Large intestine (tissue), 3 donors: ENCODE results near the gene ACVR1. TPM values are rescaled to one million over a fixed set of nuclear protein-coding genes. Genes with fewer than 3 reads are reported as not detected.
A peak's percentile ranks its signal among the peaks of the same experiment; 100 is the strongest.
"Not testable (repeated sequence)": the region's sequence is repeated elsewhere in the genome, so short reads cannot be mapped to it uniquely, and the experiment has no call there.

Source experiments
- DNase-seq, 2 donors: peaks; one replicate each; pipeline versions ENCODE4 v3.0.0 to v3.0.0-alpha.2; 2013
- H3K27ac ChIP-seq: one replicate; pipeline ENCODE4 v1.5.1; 2013; ENCODE audit warnings: low read length
- H3K27me3 ChIP-seq: 2 replicates; pipeline ENCODE4 v1.6.1; 2013; ENCODE audit warnings: low read length; ENCODE audit not compliant: control insufficient read depth, insufficient read depth
- H3K36me3 ChIP-seq: 2 replicates; pipeline ENCODE4 v1.6.1; 2013; ENCODE audit warnings: low read length; ENCODE audit not compliant: control insufficient read depth, insufficient read depth
- H3K4me1 ChIP-seq: one replicate; pipeline ENCODE4 v1.6.1; 2013; ENCODE audit warnings: low read length; ENCODE audit not compliant: control insufficient read depth, insufficient read depth
- H3K4me3 ChIP-seq: one replicate; pipeline ENCODE4 v1.5.1; 2013; ENCODE audit warnings: low read length
- H3K9me3 ChIP-seq: one replicate; pipeline ENCODE4 v1.6.1; 2013; ENCODE audit warnings: mild to moderate bottlenecking, low read depth, low read length, moderate library complexity; ENCODE audit not compliant: control insufficient read depth
- WGBS: methylation state at CpG from one replicate; pipeline ENCODE4 v1.1.5; 2013; ENCODE audit warnings: low lambda C conversion rate; ENCODE audit not compliant: insufficient coverage; 5-methylcytosine and 5-hydroxymethylcytosine counted together
- polyA plus RNA-seq: library from polyadenylated mRNA; unstranded; fragments of 120-200 nt; gene quantifications from one replicate; pipeline ENCODE4 v1.2.1, GENCODE V29; 2013

ACVR1 gene
- polyA plus RNA-seq, 1 donor, result 20.9 TPM

- Histone ChIP-seq H3K4me3 (no peak overlapping the region), H3K9me3 (no peaks in the 10 kb centered on the region), H3K27me3 (no peaks in the 10 kb centered on the region), H3K4me1 (no peaks in the 10 kb centered on the region), H3K27ac (no peak overlapping the region), H3K36me3 (no peaks in the 10 kb centered on the region)
- no peak for DNase-seq
- no CpG with 5 or more reads among the region's 2 CpGs for WGBS
Observed at GRCh38 chr2:157895531-157895930, 19.4 kb upstream of the ACVR1 start.

GRCh38 chr2:157894694-157895435, 18.7 kb upstream of the ACVR1 start:
- Histone ChIP-seq H3K9me3 (no peaks in the 10 kb centered on the region), H3K4me3 (no peak overlapping the region), H3K36me3 (no peaks in the 10 kb centered on the region), H3K27me3 (no peaks in the 10 kb centered on the region), H3K27ac (no peak overlapping the region), H3K4me1 (no peaks in the 10 kb centered on the region)
- peak in 1 of 2 donors; percentile 42 for DNase-seq
- WGBS, result 80% methylated on average over 3 of the region's 12 CpGs

GRCh38 chr2:157893611-157894010, 17.5 kb upstream of the ACVR1 start:
- Histone ChIP-seq H3K4me1 (no peaks in the 10 kb centered on the region), H3K27me3 (no peaks in the 10 kb centered on the region), H3K4me3 (no peak overlapping the region), H3K27ac (no peak overlapping the region), H3K36me3 (no peaks in the 10 kb centered on the region), H3K9me3 (no peaks in the 10 kb centered on the region)
- no CpG with 5 or more reads among the region's 4 CpGs for WGBS
- DNase-seq, result no peak

- H3K27me3 ChIP-seq, result no peaks in the 10 kb centered on the region
- H3K4me3 ChIP-seq, result no peak overlapping the region
- DNase-seq, result no peak
- H3K4me1 ChIP-seq, result no peaks in the 10 kb centered on the region
- H3K27ac ChIP-seq, result no peak overlapping the region
- no peaks in the 10 kb centered on the region for H3K36me3 ChIP-seq
- no CpG with 5 or more reads among the region's 1 CpG for WGBS
- no peaks in the 10 kb centered on the region for H3K9me3 ChIP-seq
Observed at GRCh38 chr2:157891643-157892041, 15.5 kb upstream of the ACVR1 start.

GRCh38 chr2:157890969-157891642, 15.0 kb upstream of the ACVR1 start:
- H3K4me3 ChIP-seq, result no peak overlapping the region
- 86% methylated on average over 1 of the region's 2 CpGs for WGBS
- no peak for DNase-seq
- H3K27me3 ChIP-seq, result no peaks in the 10 kb centered on the region
- no peak overlapping the region for H3K27ac ChIP-seq
- H3K9me3 ChIP-seq, result no peaks in the 10 kb centered on the region
- H3K36me3 ChIP-seq, result no peaks in the 10 kb centered on the region
- H3K4me1 ChIP-seq, result no peaks in the 10 kb centered on the region

GRCh38 chr2:157887946-157888345, 11.8 kb upstream of the ACVR1 start:
- H3K27ac ChIP-seq, result no peak overlapping the region
- H3K4me3 ChIP-seq, result no peak overlapping the region
- no peaks in the 10 kb centered on the region for H3K27me3 ChIP-seq
- no peaks in the 10 kb centered on the region for H3K36me3 ChIP-seq
- H3K9me3 ChIP-seq, result no peaks in the 10 kb centered on the region
- no peak for DNase-seq
- H3K4me1 ChIP-seq, result no peaks in the 10 kb centered on the region
- 100% methylated on average over 1 of the region's 3 CpGs for WGBS

GRCh38 chr2:157884533-157884932, 8.4 kb upstream of the ACVR1 start:
- not testable (repeated sequence) for H3K4me1 ChIP-seq, H3K36me3 ChIP-seq, DNase-seq, H3K27ac ChIP-seq, H3K9me3 ChIP-seq, H3K4me3 ChIP-seq, H3K27me3 ChIP-seq
- 0% methylated on average over 1 of the region's 5 CpGs for WGBS

GRCh38 chr2:157880927-157881326, 4.8 kb upstream of the ACVR1 start:
- Histone ChIP-seq H3K4me3 (no peak overlapping the region), H3K27me3 (no peaks in the 10 kb centered on the region), H3K36me3 (no peaks in the 10 kb centered on the region), H3K27ac (no peak overlapping the region), H3K9me3 (no peaks in the 10 kb centered on the region), H3K4me1 (peaks cover 5% of the 10 kb centered on the region)
- no peak for DNase-seq
- 68% methylated on average over 3 of the region's 3 CpGs for WGBS

- WGBS, result no CpG with 5 or more reads among the region's 3 CpGs
- H3K4me3 ChIP-seq, result no peak overlapping the region
- no peak for DNase-seq
- H3K27me3 ChIP-seq, result no peaks in the 10 kb centered on the region
- peaks cover 12% of the 10 kb centered on the region for H3K4me1 ChIP-seq
- no peaks in the 10 kb centered on the region for H3K36me3 ChIP-seq
- H3K9me3 ChIP-seq, result no peaks in the 10 kb centered on the region
- H3K27ac ChIP-seq, result no peak overlapping the region
Observed at GRCh38 chr2:157877761-157878400, 1.8 kb upstream of the ACVR1 start.

- no peaks in the 10 kb centered on the region for H3K9me3 ChIP-seq
- peak overlapping the region; percentile 43 for H3K4me3 ChIP-seq
- WGBS, result no CpG with 5 or more reads among the region's 12 CpGs
- peak overlapping the region; percentile 54 for H3K27ac ChIP-seq
- peaks cover 12% of the 10 kb centered on the region for H3K4me1 ChIP-seq
- no peaks in the 10 kb centered on the region for H3K36me3 ChIP-seq
- no peaks in the 10 kb centered on the region for H3K27me3 ChIP-seq
- DNase-seq, result no peak
Observed at GRCh38 chr2:157876786-157877138, 632 bp upstream of the ACVR1 start.
